ENCODE data around the gene JAK2.

DNA sequence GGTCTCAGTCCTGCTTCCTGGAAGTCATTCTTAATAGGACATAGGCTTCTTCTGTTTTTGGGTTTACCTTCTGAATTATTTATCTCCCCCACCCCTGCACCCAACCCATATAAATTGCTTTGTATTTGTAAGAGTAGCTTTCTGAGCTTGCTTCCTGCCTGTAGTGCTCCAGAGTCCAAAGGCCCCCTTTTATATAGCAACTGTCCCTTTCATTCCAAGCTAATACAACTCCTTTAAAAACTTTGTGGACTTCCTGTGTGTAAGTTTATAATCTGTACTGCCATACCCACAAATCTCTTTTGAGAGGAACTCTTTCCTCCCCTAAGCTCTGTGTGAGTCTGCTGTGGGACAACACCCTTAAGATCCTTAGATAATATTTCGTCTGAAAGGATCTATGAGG is 7.8 kb downstream of the JAK2 start:
- TF ChIP-seq GABPA (IDR thresholded peaks at IDR 0.05; ENCODE audit: low read depth) (no peak), POLR2AphosphoS5 (IDR thresholded peaks at IDR 0.05; ENCODE audit: low read depth, low read length) (no peak), RCOR1 (IDR thresholded peaks at IDR 0.05; ENCODE audit: low read length) (no peak), SIN3A (IDR thresholded peaks at IDR 0.05; ENCODE audit: borderline replicate concordance, low read depth, low read length) (no peak), EZH2phosphoT487 (IDR thresholded peaks at IDR 0.05; ENCODE audit: borderline replicate concordance, low read depth) (no peak)
- TF ChIP-seq, protein P1, sequence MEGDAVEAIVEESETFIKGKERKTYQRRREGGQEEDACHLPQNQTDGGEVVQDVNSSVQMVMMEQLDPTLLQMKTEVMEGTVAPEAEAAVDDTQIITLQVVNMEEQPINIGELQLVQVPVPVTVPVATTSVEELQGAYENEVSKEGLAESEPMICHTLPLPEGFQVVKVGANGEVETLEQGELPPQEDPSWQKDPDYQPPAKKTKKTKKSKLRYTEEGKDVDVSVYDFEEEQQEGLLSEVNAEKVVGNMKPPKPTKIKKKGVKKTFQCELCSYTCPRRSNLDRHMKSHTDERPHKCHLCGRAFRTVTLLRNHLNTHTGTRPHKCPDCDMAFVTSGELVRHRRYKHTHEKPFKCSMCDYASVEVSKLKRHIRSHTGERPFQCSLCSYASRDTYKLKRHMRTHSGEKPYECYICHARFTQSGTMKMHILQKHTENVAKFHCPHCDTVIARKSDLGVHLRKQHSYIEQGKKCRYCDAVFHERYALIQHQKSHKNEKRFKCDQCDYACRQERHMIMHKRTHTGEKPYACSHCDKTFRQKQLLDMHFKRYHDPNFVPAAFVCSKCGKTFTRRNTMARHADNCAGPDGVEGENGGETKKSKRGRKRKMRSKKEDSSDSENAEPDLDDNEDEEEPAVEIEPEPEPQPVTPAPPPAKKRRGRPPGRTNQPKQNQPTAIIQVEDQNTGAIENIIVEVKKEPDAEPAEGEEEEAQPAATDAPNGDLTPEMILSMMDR (IDR thresholded peaks at IDR 0.05) = no peak
